GM12878 (cell line): ENCODE results near the gene ZFP82. TPM values are rescaled to one million over a fixed set of nuclear protein-coding genes. Genes with fewer than 3 reads are reported as not detected.

Source experiments
- ATAC-seq: fragments of 200-7000 bp; cut with Tn5 transposase; 3 replicates; pipeline ENCODE4 v1.9.1; 2020; ENCODE audit warnings: mild to moderate bottlenecking, moderate library complexity
- BruUV-seq: library from RNA; stranded (reverse); fragments of 400-500 nt; replicated peaks from 2 replicates; lab custom pipeline; 2021; lab: Mats Ljungman, UMichigan
- CTCF ChIA-PET: fragments of 300-600 bp; sonication (Branson Sonifier 250); formaldehyde crosslinking; extraction: SDS; loops from one replicate; lab custom pipeline; 2021; ENCODE audit warnings: inconsistent platforms; lab: Yijun Ruan, JAX
- POLR2A ChIA-PET: fragments of 350-600 bp; formaldehyde crosslinking; extraction: SDS; loops from one replicate; lab custom pipeline; 2021; ENCODE audit warnings: inconsistent platforms; lab: Charles Lee
- RAD21 ChIA-PET: fragments of 300-600 bp; sonication (Branson Sonifier 250); formaldehyde crosslinking; loops from one replicate; lab custom pipeline; 2023; ENCODE audit warnings: antibody characterized with exemption; ENCODE audit not compliant: unreplicated experiment; lab: Charles Lee
- SMC1A ChIA-PET: fragments of 300-600 bp; sonication (Branson Sonifier 250); formaldehyde crosslinking; loops from one replicate; lab custom pipeline; 2023; ENCODE audit not compliant: unreplicated experiment, uncharacterized antibody; lab: Charles Lee
- DNase-seq: peaks from one replicate; pipeline ENCODE4 v3.0.0-alpha.2; 2011; ENCODE audit warnings: low read depth, low spot score
- FAIRE-seq: peaks from 3 replicates; lab custom pipeline; 2011; peaks lifted over from hg19 to GRCh38; lab: Jason Lieb, UNC
- H2AFZ ChIP-seq: 2 replicates; pipeline ENCODE4 v1.6.0; 2011; ENCODE audit warnings: low read depth, low read length, control low read depth; ENCODE audit not compliant: control insufficient read depth
- H3K27ac ChIP-seq: 2 replicates; pipeline ENCODE4 v1.5.1; 2011; ENCODE audit warnings: control low read depth; ENCODE audit not compliant: control insufficient read depth, insufficient read depth
- H3K27me3 ChIP-seq, 2 experiments: replicated peaks in 1 of 2; 2 replicates each; pipeline versions ENCODE4 v1.6.0 to v1.6.1; 2011; ENCODE audit warnings: low read length in 1 of 2; ENCODE audit not compliant: control insufficient read depth in 2 of 2, insufficient read depth in 2 of 2
- H3K36me3 ChIP-seq, 2 experiments: 2 replicates each; pipeline ENCODE4 v1.5.1; 2011; ENCODE audit warnings: low read length in 1 of 2; ENCODE audit not compliant: control insufficient read depth in 2 of 2, insufficient read depth in 2 of 2
- H3K4me1 ChIP-seq: 2 replicates; pipeline ENCODE4 v1.6.1; 2011; ENCODE audit warnings: mild to moderate bottlenecking, low read length, moderate library complexity, mixed read lengths; ENCODE audit not compliant: control insufficient read depth, insufficient read depth
- H3K4me2 ChIP-seq: 2 replicates; pipeline ENCODE4 v1.6.0; 2011; ENCODE audit warnings: control low read depth; ENCODE audit not compliant: control insufficient read depth, insufficient read depth
- H3K4me3 ChIP-seq: fragments of 200-600 bp; sonication (generic); 2 replicates; pipeline ENCODE4 v1.5.1; 2016
- H3K79me2 ChIP-seq: 2 replicates; pipeline ENCODE4 v1.6.0; 2011; ENCODE audit warnings: low read length; ENCODE audit not compliant: control insufficient read depth, insufficient read depth
- H3K9ac ChIP-seq: 2 replicates; pipeline ENCODE4 v1.8.0; 2011; ENCODE audit warnings: low read length, control low read depth, mixed read lengths; ENCODE audit not compliant: control insufficient read depth, insufficient read depth
- H3K9me3 ChIP-seq: replicated peaks from 3 replicates; pipeline ENCODE4 v1.5.1; 2011; ENCODE audit warnings: mild to moderate bottlenecking, low read length; ENCODE audit not compliant: control insufficient read depth, insufficient read depth
- H4K20me1 ChIP-seq: 2 replicates; pipeline ENCODE4 v1.6.0; 2011; ENCODE audit not compliant: control insufficient read depth, insufficient read depth
- CEBPB ChIP-seq, 2 experiments: fragments of 150-350 bp in 1 of 2; IDR thresholded peaks; 2 replicates each; pipeline ENCODE4 v1.6.1; 2012 to 2014; ENCODE audit warnings: low read depth in 2 of 2, low read length in 2 of 2, borderline replicate concordance in 1 of 2, inconsistent platforms in 1 of 2
- CEBPZ ChIP-seq: fragments of 150-350 bp; IDR thresholded peaks from 2 replicates; pipeline ENCODE4 v1.6.1; 2016; ENCODE audit warnings: low read depth, low read length
- E2F4 ChIP-seq: IDR thresholded peaks from 2 replicates; pipeline ENCODE4 v1.6.1; 2012; ENCODE audit warnings: low read depth, low read length, improper control_type of control experiment
- EGR1 ChIP-seq, 2 experiments: IDR thresholded peaks; 1 replicate in 1 of 2; 2 replicates in 1 of 2; pipeline ENCODE4 v1.6.1; 2011 to 2012; ENCODE audit warnings: low read depth in 2 of 2, low read length in 2 of 2, borderline replicate concordance in 1 of 2, mild to moderate bottlenecking in 1 of 2, moderate library complexity in 1 of 2
- KAT2A ChIP-seq: conservative IDR thresholded peaks from 2 replicates; pipeline ENCODE4 v1.6.1; 2011; ENCODE audit warnings: low read depth, low read length; ENCODE audit not compliant: control insufficient read depth
- PML ChIP-seq: IDR thresholded peaks from 2 replicates; pipeline ENCODE4 v1.6.1; 2012; ENCODE audit warnings: low read length, inconsistent platforms
- POLR2AphosphoS2 ChIP-seq: IDR thresholded peaks from 2 replicates; pipeline ENCODE4 v1.6.1; 2011; ENCODE audit warnings: low read depth, mild to moderate bottlenecking, low read length, improper control_type of control experiment, moderate library complexity
- RFX5 ChIP-seq: IDR thresholded peaks from 2 replicates; pipeline ENCODE4 v1.6.1; 2011; ENCODE audit warnings: low read depth, low read length, improper control_type of control experiment
- SP1 ChIP-seq: IDR thresholded peaks from one replicate; pipeline ENCODE4 v1.6.1; 2011; ENCODE audit warnings: low read depth, low read length
- SPI1 ChIP-seq: IDR thresholded peaks from 2 replicates; pipeline ENCODE4 v1.6.1; 2011; ENCODE audit warnings: low read depth, mild to moderate bottlenecking, low read length, moderate library complexity, borderline replicate concordance; ENCODE audit not compliant: insufficient read depth
- TCF7 ChIP-seq: IDR thresholded peaks from 2 replicates; pipeline ENCODE4 v1.6.1; 2014; ENCODE audit warnings: antibody characterized with exemption, borderline replicate concordance
- ZZZ3 ChIP-seq: IDR thresholded peaks from 2 replicates; pipeline ENCODE4 v1.6.1; 2011; ENCODE audit warnings: low read depth; ENCODE audit not compliant: control insufficient read depth, insufficient read length
- WGBS: methylation state at CpG from one replicate; pipeline ENCODE4 v1.1.6; 2016; ENCODE audit warnings: low lambda C conversion rate; ENCODE audit not compliant: insufficient replicate concordance, insufficient coverage; ENCODE audit errors: missing lambda C conversion rate; 5-methylcytosine and 5-hydroxymethylcytosine counted together
- in situ Hi-C: fragments of 300-500 bp; cut with MboI; formaldehyde crosslinking; loops from 9 replicates; pipeline ENCODE4 v1.14.3; 2018; ENCODE audit warnings: mixed read lengths
- intact Hi-C: fragments of 100-400 bp; cut with micrococcal nuclease; formaldehyde crosslinking; loops from one replicate; pipeline ENCODE4 v1.14.2; 2022; ENCODE audit not compliant: unreplicated experiment
- polyA plus RNA-seq, 11 experiments: library from polyadenylated mRNA; depleted of rRNA in 4 of 11; unstranded in 6 of 11; stranded (reverse) in 5 of 11; fragments of >200 nt; fragmentation: Nextera tagmentation in 4 of 11; fragmentation: Illumina TruSeq in 1 of 11; extraction: Ambion mirVana in 4 of 11; extraction: Trizol in 1 of 11; gene quantifications; 1 replicate in 1 of 11; 2 replicates in 10 of 11; pipeline versions ENCODE4 v1.2.1 to v1.2.3, GENCODE V29; 2011 to 2016; ENCODE audit warnings: inconsistent platforms in 2 of 11, missing spikeins in 2 of 11, low read depth in 1 of 11
- total RNA-seq, 4 experiments: library from RNA; depleted of rRNA in 3 of 4; stranded (reverse); fragments of >200 nt in 3 of 4; fragmentation: Illumina TruSeq in 1 of 4; extraction: Trizol in 1 of 4; gene quantifications; 2 replicates each; pipeline versions ENCODE4 v1.2.1 to v1.2.3, GENCODE V29; 2013 to 2021
- TF ChIP-seq, protein P1 (sequence below): fragments of 450-650 bp; IDR thresholded peaks from 2 replicates; pipeline ENCODE4 v1.6.1; 2014; ENCODE audit warnings: mild to moderate bottlenecking

Gene ZFP82
- total and polyA plus RNA-seq, 10 of the 15 experiments (the other 5 are each of a cell fraction or from before 2014, with no cell fraction given): 2.0 to 5.4 (median 2.3) TPM

DNA sequence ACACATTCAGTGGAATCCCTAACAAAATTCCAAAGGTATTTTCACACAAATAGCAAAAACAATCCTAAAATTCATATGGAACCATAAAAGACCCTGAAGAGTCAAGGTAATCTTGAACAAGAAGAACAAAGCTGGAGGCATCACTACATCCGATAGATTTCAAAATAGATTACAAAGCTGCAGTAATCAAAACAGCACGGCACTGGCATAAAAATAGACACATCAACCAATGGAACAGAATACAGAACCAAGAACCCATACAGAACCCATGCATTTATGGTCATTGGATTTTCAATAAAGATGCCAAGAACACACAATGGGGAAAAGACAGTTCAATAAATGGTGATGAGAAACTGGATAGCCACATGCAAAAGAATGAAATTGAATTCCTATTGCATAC, 38.4 kb upstream of the ZFP82 start:
- Histone ChIP-seq H4K20me1 (no peaks in the 10 kb centered on the region), H3K79me2 (no peaks in the 10 kb centered on the region), H3K9me3 (peaks cover 5% of the 10 kb centered on the region), H2AFZ (no peak overlapping the region), H3K4me3 (no peak overlapping the region), H3K36me3 (no peaks in the 10 kb centered on the region), H3K4me2 (no peak overlapping the region), H3K27me3 (no peaks in the 10 kb centered on the region), H3K9ac (no peak overlapping the region), H3K27ac (no peak overlapping the region), H3K4me1 (no peaks in the 10 kb centered on the region)
- 93% methylated on average over 2 of the region's 2 CpGs for WGBS
- ChIA-PET POLR2A (no interaction called here), RAD21 (no interaction called here), SMC1A (no interaction called here), CTCF (no interaction called here)
- BruUV-seq: no TSS peak
- no peak for ATAC-seq
- no peak for FAIRE-seq
- in situ Hi-C loops (no loop called here), intact Hi-C loops (no loop called here)
- DNase-seq: no peak
- TF ChIP-seq SP1 (no peak), E2F4 (no peak), PML (no peak), SPI1 (no peak), TCF7 (no peak), RFX5 (no peak), KAT2A (no peak), CEBPZ (no peak), EGR1 (IDR thresholded peaks at IDR 0.05; ENCODE audit: borderline replicate concordance in 1 of 2, low read depth in 2 of 2, low read length in 2 of 2) (no peak), POLR2AphosphoS2 (no peak), ZZZ3 (no peak), CEBPB (IDR thresholded peaks at IDR 0.05; ENCODE audit: borderline replicate concordance in 1 of 2, low read depth in 2 of 2, low read length in 2 of 2) (no peak)
- TF ChIP-seq, protein P1, sequence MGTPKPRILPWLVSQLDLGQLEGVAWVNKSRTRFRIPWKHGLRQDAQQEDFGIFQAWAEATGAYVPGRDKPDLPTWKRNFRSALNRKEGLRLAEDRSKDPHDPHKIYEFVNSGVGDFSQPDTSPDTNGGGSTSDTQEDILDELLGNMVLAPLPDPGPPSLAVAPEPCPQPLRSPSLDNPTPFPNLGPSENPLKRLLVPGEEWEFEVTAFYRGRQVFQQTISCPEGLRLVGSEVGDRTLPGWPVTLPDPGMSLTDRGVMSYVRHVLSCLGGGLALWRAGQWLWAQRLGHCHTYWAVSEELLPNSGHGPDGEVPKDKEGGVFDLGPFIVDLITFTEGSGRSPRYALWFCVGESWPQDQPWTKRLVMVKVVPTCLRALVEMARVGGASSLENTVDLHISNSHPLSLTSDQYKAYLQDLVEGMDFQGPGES: no peak
